GM21360 (cell line): Measurements from ENCODE around the gene MSI1.

Experiments
- ATAC-seq: cut with Tn5 transposase; IDR thresholded peaks from one replicate; pipeline ENCODE4 v1.9.1; 2021; ENCODE audit warnings: mild to moderate bottlenecking, moderate library complexity; ENCODE audit not compliant: unreplicated experiment

Gene MSI1

GRCh38 chr12:120328228-120328627 is 40.7 kb downstream of the MSI1 start:
- ATAC-seq = no peak

DNA sequence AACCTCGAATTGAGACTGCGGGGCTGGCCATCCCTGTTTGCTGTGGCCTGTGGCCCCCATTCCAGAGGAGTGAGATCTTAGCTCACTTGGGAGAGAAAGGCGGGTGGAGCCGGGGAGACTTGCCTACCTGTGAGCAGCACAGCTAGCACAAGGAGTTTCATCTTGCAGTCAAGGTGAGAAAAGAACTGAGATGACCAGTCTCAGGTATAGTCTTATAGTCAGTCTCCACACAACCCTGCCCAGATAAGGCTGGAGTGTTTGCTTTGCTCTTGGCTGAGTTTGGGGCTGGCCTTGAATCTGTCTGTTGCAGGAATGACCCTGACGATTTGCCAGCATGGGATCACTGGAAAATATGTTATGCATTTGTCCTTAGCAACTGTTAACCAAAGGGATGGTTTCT is 41.4 kb downstream of the MSI1 start, which contains the start of gene PLA2G1B:
TSS of gene PLA2G1B (minus strand) at position 187 of the 400 bp plus-strand sequence. CDS start at position 161, 26 bp downstream.
- ATAC-seq = no peak

DNA sequence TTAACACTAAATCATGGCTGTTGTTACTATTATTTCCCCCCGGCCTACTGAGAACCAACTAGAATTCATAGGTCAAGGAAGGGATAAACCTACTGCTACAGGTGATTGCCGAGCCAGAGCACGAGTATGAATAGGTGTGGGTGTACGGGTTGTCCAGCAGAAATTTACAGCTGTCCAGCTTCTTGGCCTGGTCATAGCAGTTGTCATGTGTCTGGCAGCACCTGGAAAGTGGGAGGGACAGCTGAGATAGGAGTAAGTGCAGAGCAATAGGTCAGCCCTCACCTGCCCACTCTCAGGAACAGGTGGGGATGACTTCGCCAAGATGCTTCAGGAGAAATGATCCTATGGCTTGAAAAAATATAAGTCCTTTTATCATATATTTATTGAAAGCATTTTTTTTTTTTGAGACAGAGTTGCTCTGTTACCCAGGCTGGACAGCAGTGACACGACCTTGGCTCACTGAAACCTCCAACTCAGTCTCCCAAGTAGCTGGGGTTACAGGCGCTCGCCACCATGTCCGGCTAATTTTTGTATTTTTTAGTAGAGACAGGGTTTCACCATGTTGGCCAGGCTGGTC is 44.0 kb downstream of the MSI1 start:
- ATAC-seq = no peak

DNA sequence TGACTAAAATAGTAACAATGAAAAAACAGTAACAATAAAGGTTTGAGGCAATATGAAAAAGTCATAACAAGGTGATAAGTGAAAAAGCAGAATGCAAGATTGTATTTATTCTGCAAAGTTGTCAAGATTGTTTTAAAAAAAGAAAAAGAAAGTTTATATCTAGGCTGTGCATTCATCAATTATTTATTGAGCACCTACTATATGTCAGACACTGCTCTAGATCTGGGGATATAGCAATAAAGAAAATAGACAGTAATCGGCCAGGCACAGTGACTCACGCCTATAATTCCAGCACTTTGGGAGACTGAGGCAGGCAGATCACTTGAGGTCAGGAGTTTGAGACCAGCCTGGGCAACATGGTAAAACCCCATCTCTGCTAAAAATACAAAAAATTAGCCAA is 45.2 kb downstream of the MSI1 start:
- ATAC-seq = no peak

DNA sequence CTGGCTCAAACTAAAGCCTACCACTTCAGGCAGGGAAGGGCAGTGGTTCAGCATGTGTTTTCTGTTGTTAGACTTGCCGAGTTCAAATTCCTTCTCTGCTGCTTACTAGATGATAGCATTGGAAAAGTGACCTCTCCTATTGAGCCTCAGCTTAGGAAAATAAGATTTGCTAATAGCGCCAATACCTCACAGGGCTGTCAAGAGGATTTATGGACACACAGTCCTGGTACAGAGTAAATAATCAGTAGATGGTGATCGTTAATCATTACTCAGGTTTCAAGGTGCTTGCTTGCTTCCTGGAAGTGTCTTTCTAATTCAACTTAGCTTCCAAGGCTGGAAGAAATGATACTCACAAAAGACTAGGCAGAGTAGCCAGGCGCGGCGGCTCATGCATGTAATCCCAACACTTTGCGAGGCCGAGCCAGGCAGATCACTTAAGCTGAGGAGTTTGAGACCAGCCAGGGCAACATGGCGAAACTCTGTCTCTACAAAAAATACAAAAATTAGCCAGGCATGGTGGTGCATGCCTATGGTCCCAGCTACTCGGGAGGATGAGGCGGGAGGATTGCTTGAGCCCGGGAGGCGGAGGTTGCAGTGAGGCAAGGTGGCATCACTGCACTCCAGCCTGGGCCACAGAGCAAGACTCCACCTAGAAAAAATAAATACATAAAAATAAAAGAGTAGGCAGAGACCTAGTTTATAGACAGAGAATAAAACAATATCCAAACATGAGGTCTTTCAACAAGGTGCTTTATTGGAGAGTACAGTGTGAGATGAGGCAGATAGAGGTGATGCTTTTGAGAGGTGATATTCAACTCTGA is 47.4 kb downstream of the MSI1 start:
- ATAC-seq = no peak

DNA sequence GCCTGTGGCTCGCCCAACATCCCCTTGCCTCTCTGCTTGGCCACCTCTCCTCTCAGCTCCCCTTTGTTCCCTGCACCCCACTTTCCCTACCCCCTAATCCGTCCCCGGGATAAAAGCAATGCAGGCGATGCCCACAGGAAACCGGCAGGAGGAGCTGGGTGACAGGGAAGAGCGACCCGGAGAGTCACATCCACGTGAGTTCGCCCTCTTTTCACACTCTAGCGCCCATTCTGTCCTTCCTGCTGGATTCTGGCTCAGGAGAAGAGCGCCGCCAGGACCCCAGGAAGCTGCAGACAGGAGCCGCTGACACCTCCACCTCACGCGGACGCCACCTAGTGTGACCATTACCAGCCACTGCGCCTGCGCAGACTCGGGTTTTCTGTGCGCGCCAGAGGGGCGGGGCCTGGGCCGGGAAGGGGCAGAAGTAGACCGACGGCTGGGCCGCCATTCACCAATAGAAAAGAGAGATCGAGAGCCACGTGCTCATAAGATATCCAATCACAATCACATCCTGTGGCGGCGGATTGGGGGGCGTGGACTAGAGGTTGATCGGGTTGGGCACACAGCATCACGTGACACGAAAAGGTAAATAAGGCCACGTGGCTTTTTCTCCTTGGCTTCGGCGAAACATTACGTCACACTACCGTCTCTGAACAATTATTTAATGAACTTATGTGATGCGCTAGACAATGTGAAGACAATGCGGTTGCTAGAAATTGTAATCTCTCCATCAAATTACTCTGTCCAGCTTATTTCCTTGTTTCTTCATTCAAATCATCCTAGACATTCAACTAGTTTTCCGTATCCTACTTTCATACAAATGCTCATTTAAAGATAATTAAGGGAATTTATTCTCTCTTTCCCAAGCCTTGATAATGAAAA is 51.5 kb downstream of the MSI1 start:
- ATAC-seq = peak; percentile 96

DNA sequence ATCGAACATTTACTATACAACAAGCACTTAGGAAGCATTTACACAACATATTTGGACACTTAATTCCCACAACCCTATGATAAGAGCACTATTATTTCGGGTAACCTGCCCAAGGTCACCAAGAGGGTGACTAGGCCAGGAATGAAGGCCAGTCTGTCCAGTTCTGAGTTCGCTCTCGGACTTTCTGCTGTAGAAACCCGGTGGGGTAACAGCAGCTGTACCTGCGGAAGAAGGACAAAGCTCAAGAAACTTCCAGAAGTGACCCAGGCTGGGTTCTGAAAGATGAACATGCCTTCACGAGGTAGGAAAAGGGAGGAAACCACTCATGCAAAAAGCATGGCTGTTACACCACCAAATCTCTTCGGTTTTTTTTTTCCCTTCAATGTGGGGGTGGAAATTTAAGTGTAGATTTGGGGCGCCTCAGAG is 52.2 kb downstream of the MSI1 start:
- ATAC-seq = no peak

DNA sequence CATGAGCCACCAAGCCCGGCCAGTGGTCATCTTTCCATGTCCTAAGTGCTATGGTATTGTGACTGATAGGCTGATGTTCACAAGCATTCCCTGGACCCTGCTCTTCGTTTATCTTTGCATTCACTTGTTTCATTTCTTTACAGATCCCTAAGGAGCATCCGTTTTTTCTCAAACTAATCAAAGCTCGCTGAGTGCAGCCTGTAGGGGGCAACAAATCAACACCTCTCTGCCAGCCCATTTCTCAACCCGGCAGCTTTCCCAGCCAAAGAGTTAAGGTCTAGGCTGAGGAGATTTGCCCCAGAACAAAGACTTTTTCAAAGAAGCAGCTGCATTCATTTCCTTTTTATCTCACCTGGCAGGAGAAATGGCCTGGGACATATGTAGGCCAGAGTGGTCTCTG is 54.7 kb downstream of the MSI1 start:
- ATAC-seq = no peak

GRCh38 chr12:120301962-120302815 is 66.8 kb downstream of the MSI1 start, which contains the start of gene SIRT4:
Gene SIRT4 (plus strand): TSS chr12:120302321. CDS start chr12:120303562, 1,241 bp downstream.
- peak; percentile 93 for ATAC-seq

DNA sequence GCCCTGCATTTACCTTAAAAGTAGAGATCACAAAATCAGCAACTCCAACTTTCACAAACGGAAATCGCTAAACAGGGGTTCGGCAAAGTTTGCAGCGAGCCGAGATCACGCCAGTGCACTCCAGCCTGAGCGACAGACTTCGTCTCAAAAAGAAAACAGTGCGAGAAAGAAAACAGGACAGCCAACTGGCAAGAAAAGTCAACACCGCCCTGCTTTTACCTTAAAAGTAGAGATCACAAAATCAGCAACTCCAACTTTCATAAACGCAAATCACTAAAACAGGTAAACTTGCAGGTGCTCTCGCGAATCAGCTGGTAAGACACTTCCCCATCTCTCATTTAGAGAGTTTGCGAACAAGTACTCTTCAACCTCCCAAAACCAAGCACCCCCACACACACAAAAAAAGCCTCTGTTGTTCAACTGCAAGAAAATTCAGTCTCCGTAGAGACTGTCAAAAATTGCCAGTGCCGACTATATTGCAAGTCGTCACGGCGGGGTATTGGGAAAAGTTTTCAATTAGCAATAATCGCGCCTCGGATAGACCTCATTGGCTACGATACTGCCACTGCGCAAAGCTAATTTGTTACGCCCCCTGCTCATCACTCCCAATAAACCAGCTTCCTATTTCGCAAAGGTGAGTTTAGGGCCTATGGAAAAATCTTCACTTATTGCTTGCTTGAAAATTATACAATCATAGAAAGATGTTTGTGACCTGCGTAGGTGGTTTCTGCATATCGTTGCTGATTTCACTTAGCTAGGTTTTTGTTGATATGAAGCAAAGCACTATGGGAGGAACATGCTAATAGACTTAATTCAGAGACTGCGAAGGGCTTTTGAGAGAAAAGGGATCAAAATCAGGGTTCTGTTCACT is 76.1 kb downstream of the MSI1 start, which contains the start of gene RNU4-1:
TSS of gene RNU4-1 (minus strand) at position 577 of the 871 bp plus-strand sequence.
- peak; percentile 40 for ATAC-seq

- ATAC-seq = no peak
Measured at GRCh38 chr12:120292411-120292660, 76.6 kb downstream of the MSI1 start.
